H1 (cell line): ENCODE measurements around the gene FAT1. TPM values are rescaled to one million over a fixed set of nuclear protein-coding genes. Genes with fewer than 3 reads are reported as not detected.

Experiments used
- CTCF ChIA-PET: fragments of 300-600 bp; sonication (Branson Sonifier 250); formaldehyde crosslinking; loops from one replicate; lab custom pipeline; 2021; ENCODE audit not compliant: partially characterized antibody; lab: Charles Lee
- POLR2A ChIA-PET: fragments of 300-600 bp; sonication (Branson Sonifier 250); formaldehyde crosslinking; loops from one replicate; lab custom pipeline; 2021; ENCODE audit warnings: inconsistent platforms; ENCODE audit not compliant: partially characterized antibody; lab: Charles Lee
- DNase-seq, 2 experiments: peaks; one replicate each; pipeline versions ENCODE4 v3.0.0 to v3.0.0-alpha.2; 2010 to 2022; ENCODE audit warnings: low spot score in 2 of 2, low read depth in 1 of 2, mixed read lengths in 1 of 2
- FAIRE-seq: peaks from 2 replicates; lab custom pipeline; 2011; peaks lifted over from hg19 to GRCh38; lab: Jason Lieb, UNC
- H2AFZ ChIP-seq: 2 replicates; pipeline ENCODE4 v1.8.1; 2012; ENCODE audit warnings: low read length, inconsistent platforms
- H2AK5ac ChIP-seq: 2 replicates; pipeline ENCODE4 v1.6.1; 2013; ENCODE audit warnings: low read depth, low read length
- H2BK120ac ChIP-seq: replicated peaks from 2 replicates; pipeline ENCODE3; 2013; ENCODE audit warnings: low read depth, low read length, inconsistent platforms
- H2BK12ac ChIP-seq: 2 replicates; pipeline ENCODE4 v1.6.1; 2013; ENCODE audit warnings: low read depth, low read length
- H2BK15ac ChIP-seq: 2 replicates; pipeline ENCODE4 v1.6.1; 2013; ENCODE audit warnings: low read length
- H2BK20ac ChIP-seq: 2 replicates; pipeline ENCODE4 v1.6.1; 2013; ENCODE audit warnings: low read length
- H2BK5ac ChIP-seq: 2 replicates; pipeline ENCODE4 v1.6.1; 2013; ENCODE audit warnings: low read depth, low read length
- H3K14ac ChIP-seq: 2 replicates; pipeline ENCODE4 v1.6.1; 2013; ENCODE audit warnings: inconsistent platforms; ENCODE audit not compliant: insufficient read length
- H3K18ac ChIP-seq: 2 replicates; pipeline ENCODE4 v1.6.1; 2013; ENCODE audit warnings: low read length; ENCODE audit errors: extremely low read depth
- H3K23ac ChIP-seq: 2 replicates; pipeline ENCODE4 v1.6.1; 2013; ENCODE audit warnings: inconsistent platforms; ENCODE audit not compliant: insufficient read length
- H3K23me2 ChIP-seq: 2 replicates; pipeline ENCODE4 v1.6.1; 2013; ENCODE audit warnings: low read depth, low read length
- H3K27ac ChIP-seq: 2 replicates; pipeline ENCODE4 v1.6.1; 2011; ENCODE audit warnings: low read depth, low read length, inconsistent platforms
- H3K27me3 ChIP-seq, 4 experiments: replicated peaks in 1 of 4; 1 replicate in 1 of 4; 2 replicates in 3 of 4; pipeline versions ENCODE4 v1.6.1 to v1.8.1; 2011 to 2013; ENCODE audit warnings: low read length in 3 of 4, mild to moderate bottlenecking in 3 of 4, inconsistent platforms in 2 of 4, mixed read lengths in 2 of 4, moderate library complexity in 1 of 4; ENCODE audit not compliant: control insufficient read depth in 3 of 4, insufficient read depth in 3 of 4; ENCODE audit errors: extremely low read depth in 1 of 4
- H3K36me3 ChIP-seq, 4 experiments: 2 replicates each; pipeline versions ENCODE4 v1.6.1 to v1.8.1; 2011 to 2013; ENCODE audit warnings: mild to moderate bottlenecking in 4 of 4, low read length in 3 of 4, moderate library complexity in 2 of 4, control low read depth in 1 of 4, inconsistent platforms in 1 of 4; ENCODE audit not compliant: insufficient read depth in 4 of 4, control insufficient read depth in 2 of 4
- H3K4ac ChIP-seq: replicated peaks from 2 replicates; pipeline ENCODE3; 2013; ENCODE audit warnings: low read length, low read depth, mixed read lengths, inconsistent platforms; ENCODE audit not compliant: insufficient read length
- H3K4me1 ChIP-seq, 4 experiments: replicated peaks in 1 of 4; 1 replicate in 1 of 4; 2 replicates in 3 of 4; pipeline versions ENCODE4 v1.6.1 to v1.8.1; 2011 to 2013; ENCODE audit warnings: low read length in 3 of 4, inconsistent platforms in 2 of 4, mixed read lengths in 1 of 4; ENCODE audit not compliant: insufficient read depth in 4 of 4, control insufficient read depth in 3 of 4
- H3K4me2 ChIP-seq, 2 experiments: 2 replicates each; pipeline versions ENCODE4 v1.6.1 to v1.8.1; 2011 to 2013; ENCODE audit warnings: low read depth in 2 of 2, low read length in 2 of 2, control low read depth in 1 of 2, inconsistent platforms in 1 of 2, mild to moderate bottlenecking in 1 of 2; ENCODE audit not compliant: insufficient read depth in 1 of 2
- H3K4me3 ChIP-seq, 4 experiments: fragments of 200-600, 300-600 bp in 1 of 4; sonication (generic), shearing (Covaris generic), sonication (Bioruptor Twin) in 1 of 4; 2 replicates each; pipeline versions ENCODE4 v1.5.1 to v1.8.1; 2011 to 2016; ENCODE audit warnings: low read length in 4 of 4, low read depth in 3 of 4, control low read depth in 2 of 4, inconsistent platforms in 2 of 4, mild to moderate bottlenecking in 2 of 4, mixed read lengths in 1 of 4, moderate library complexity in 1 of 4; ENCODE audit not compliant: insufficient read depth in 2 of 4; ENCODE audit errors: extremely low read depth in 1 of 4
- H3K56ac ChIP-seq: replicated peaks from 2 replicates; pipeline ENCODE3; 2013; ENCODE audit warnings: low read depth, mild to moderate bottlenecking, mixed read lengths, low read length, inconsistent platforms; ENCODE audit not compliant: insufficient read length
- H3K79me1 ChIP-seq: 2 replicates; pipeline ENCODE4 v1.6.1; 2013; ENCODE audit warnings: low read depth, low read length, control low read depth
- H3K79me2 ChIP-seq, 2 experiments: 2 replicates each; pipeline versions ENCODE4 v1.6.1 to v1.8.1; 2012 to 2013; ENCODE audit warnings: low read length in 2 of 2, mild to moderate bottlenecking in 2 of 2, inconsistent platforms in 1 of 2; ENCODE audit not compliant: insufficient read depth in 2 of 2, control insufficient read depth in 1 of 2
- H3K9ac ChIP-seq, 4 experiments: replicated peaks in 1 of 4; 1 replicate in 1 of 4; 2 replicates in 3 of 4; pipeline versions ENCODE4 v1.6.1 to v1.8.1; 2011 to 2013; ENCODE audit warnings: low read depth in 3 of 4, low read length in 3 of 4, control low read depth in 2 of 4, mild to moderate bottlenecking in 2 of 4, moderate library complexity in 2 of 4, inconsistent platforms in 1 of 4; ENCODE audit errors: extremely low read depth in 1 of 4
- H3K9me3 ChIP-seq, 2 experiments: 2 replicates each; pipeline versions ENCODE4 v1.6.1 to v1.8.1; 2012 to 2013; ENCODE audit warnings: mild to moderate bottlenecking in 2 of 2, moderate library complexity in 2 of 2, control low read depth in 1 of 2, inconsistent platforms in 1 of 2, low read depth in 1 of 2, low read length in 1 of 2, mixed read lengths in 1 of 2; ENCODE audit not compliant: insufficient read depth in 2 of 2
- H4K20me1 ChIP-seq, 2 experiments: replicated peaks in 1 of 2; 2 replicates each; pipeline versions ENCODE3 to v1.8.1; 2011 to 2013; ENCODE audit warnings: inconsistent platforms in 2 of 2, low read length in 2 of 2, mild to moderate bottlenecking in 1 of 2; ENCODE audit not compliant: insufficient read depth in 2 of 2, control insufficient read depth in 1 of 2
- H4K5ac ChIP-seq: 2 replicates; pipeline ENCODE4 v1.6.1; 2013; ENCODE audit warnings: low read length, low read depth, mixed read lengths, inconsistent platforms; ENCODE audit not compliant: insufficient read length
- H4K8ac ChIP-seq: 2 replicates; pipeline ENCODE4 v1.8.0; 2013; ENCODE audit warnings: mild to moderate bottlenecking, moderate library complexity, low read length, inconsistent platforms; ENCODE audit not compliant: insufficient read depth; ENCODE audit errors: extremely low read depth
- H4K91ac ChIP-seq: replicated peaks from 2 replicates; pipeline ENCODE3; 2013; ENCODE audit warnings: low read length, mixed read lengths, inconsistent platforms; ENCODE audit not compliant: insufficient read length
- BCL11A ChIP-seq, 2 experiments: IDR thresholded peaks; one replicate each; pipeline ENCODE4 v1.6.1; 2011; ENCODE audit warnings: low read depth in 2 of 2, low read length in 2 of 2, mild to moderate bottlenecking in 2 of 2
- CBX5 ChIP-seq: fragments of 300-800, 300-1000 bp; sonication (generic); IDR thresholded peaks from 2 replicates; pipeline ENCODE4 v1.7.1; 2016; ENCODE audit warnings: antibody characterized with exemption, low read length, low read depth
- MAFK ChIP-seq: IDR thresholded peaks from 2 replicates; pipeline ENCODE4 v1.6.1; 2012; ENCODE audit warnings: low read depth, mild to moderate bottlenecking, improper control_type of control experiment, low read length
- POLR2A ChIP-seq, 2 experiments: IDR thresholded peaks; 1 replicate in 1 of 2; 2 replicates in 1 of 2; pipeline ENCODE4 v1.6.1; 2011; ENCODE audit warnings: low read depth in 2 of 2, low read length in 2 of 2, mild to moderate bottlenecking in 2 of 2; ENCODE audit errors: control extremely low read depth in 1 of 2
- SAP30 ChIP-seq: fragments of 300-600 bp; sonication (generic); IDR thresholded peaks from 2 replicates; pipeline ENCODE4 v1.7.1; 2012; ENCODE audit warnings: low read length, moderate library complexity, mild to moderate bottlenecking, inconsistent platforms; ENCODE audit not compliant: insufficient read depth, insufficient replicate concordance
- SP2 ChIP-seq: IDR thresholded peaks from 2 replicates; pipeline ENCODE4 v1.6.1; 2012; ENCODE audit warnings: mild to moderate bottlenecking, low read length, inconsistent platforms
- TCF12 ChIP-seq: IDR thresholded peaks from 2 replicates; pipeline ENCODE4 v1.6.1; 2011; ENCODE audit warnings: low read depth, mild to moderate bottlenecking, low read length
- WGBS, 2 experiments: shearing (Covaris generic) in 1 of 2; methylation state at CpG; one replicate each; pipeline versions ENCODE4 v1.1.6 to v1.1.7; 2013 to 2015; ENCODE audit warnings: low lambda C conversion rate in 2 of 2, mixed read lengths in 2 of 2, inconsistent platforms in 1 of 2, low coverage in 1 of 2, missing lambda C conversion rate in 1 of 2; ENCODE audit not compliant: insufficient replicate concordance in 2 of 2, insufficient coverage in 1 of 2, insufficient read length in 1 of 2; ENCODE audit errors: extremely low coverage in 1 of 2, missing lambda C conversion rate in 1 of 2; 5-methylcytosine and 5-hydroxymethylcytosine counted together
- polyA plus RNA-seq, 7 experiments: library from polyadenylated mRNA; depleted of rRNA in 3 of 7; stranded (reverse) in 5 of 7; unstranded in 2 of 7; fragments of >200 nt in 5 of 7; fragments of 200-250 nt in 2 of 7; gene quantifications; 1 replicate in 5 of 7; 2 replicates in 1 of 7; 4 replicates in 1 of 7; pipeline versions ENCODE4 v1.2.1 to v1.2.3, GENCODE V29; 2011 to 2013; ENCODE audit warnings: missing spikeins in 2 of 7, mixed read lengths in 2 of 7
- total RNA-seq: library from RNA; stranded (reverse); fragmentation: NEBNext Ultra II Directional; extraction: Animal tissue kit (Norgen Biotek cat#: 25700); gene quantifications from 2 replicates; pipeline ENCODE4 v1.2.1, GENCODE V29; 2021

The FAT1 gene
- total and polyA plus RNA-seq, 2 of the 8 experiments (the other 6 are each of a cell fraction or from before 2014, with no cell fraction given): 94.4 to 137 TPM

- 87% methylated on average over 2 of the region's 4 CpGs; no CpG with 5 or more reads in 1 of the 2 experiments for WGBS, 2 experiments
- H2BK20ac ChIP-seq: no peak overlapping the region
- POLR2A ChIA-PET: no interaction called here
- no peaks in the 10 kb centered on the region for H3K36me3 ChIP-seq
- no peaks in the 10 kb centered on the region; a peak in 1 of 7 replicates for H3K4me1 ChIP-seq
- H3K27me3 ChIP-seq: no peaks in the 10 kb centered on the region
- H2BK12ac ChIP-seq: no peak overlapping the region
- H4K8ac ChIP-seq: no peak overlapping the region
- no peaks in the 10 kb centered on the region for H3K9me3 ChIP-seq
- DNase-seq (no peak), FAIRE-seq (no peak)
- H4K91ac ChIP-seq: no peak overlapping the region
- no peak overlapping the region for H3K4me3 ChIP-seq
- H2AFZ ChIP-seq: no peak overlapping the region
- no peaks in the 10 kb centered on the region for H3K23me2 ChIP-seq
- H3K56ac ChIP-seq: no peak overlapping the region
- H2BK5ac ChIP-seq: no peak overlapping the region
- no peak overlapping the region for H2BK15ac ChIP-seq
- H3K18ac ChIP-seq: no peak overlapping the region
- no peak overlapping the region for H2BK120ac ChIP-seq
- CTCF ChIA-PET: interaction anchor here (0.7 to 1.6 kb wide), 4 partner anchors 11 to 202 kb away, joined by 3 to 5 read pairs (median 3); no protein-coding TSS in a partner anchor
- no peak overlapping the region for H4K5ac ChIP-seq
- H3K27ac ChIP-seq: no peak overlapping the region
- no peaks in the 10 kb centered on the region for H4K20me1 ChIP-seq
- TF ChIP-seq BCL11A (IDR thresholded peaks at IDR 0.05; ENCODE audit: low read depth in 2 of 2, low read length in 2 of 2) (no peak), TCF12 (no peak), SP2 (no peak), MAFK (no peak), POLR2A (IDR thresholded peaks at IDR 0.05; ENCODE audit: control extremely low read depth in 1 of 2, low read depth in 2 of 2, low read length in 2 of 2) (no peak), SAP30 (no peak), CBX5 (no peak)
- H3K4ac ChIP-seq: no peak overlapping the region
- H3K79me1 ChIP-seq: no peaks in the 10 kb centered on the region
- no peak overlapping the region for H3K4me2 ChIP-seq
- H2AK5ac ChIP-seq: no peak overlapping the region
- no peaks in the 10 kb centered on the region for H3K79me2 ChIP-seq
- H3K9ac ChIP-seq: no peak overlapping the region
- no peak overlapping the region for H3K23ac ChIP-seq
- no peak overlapping the region for H3K14ac ChIP-seq
These were observed 14.8 kb upstream of the FAT1 start for GRCh38 chr4:186738421-186738820.
